ENCODE results near the gene KIF2C. TPM values are rescaled to one million over a fixed set of nuclear protein-coding genes. Genes with fewer than 3 reads are reported as not detected.

KIF2C gene
- total and polyA plus RNA-seq, 9 of the 15 experiments (the other 6 are each of a cell fraction or from before 2014, with no cell fraction given), result 84.9 to 226 (median 169) TPM

DNA sequence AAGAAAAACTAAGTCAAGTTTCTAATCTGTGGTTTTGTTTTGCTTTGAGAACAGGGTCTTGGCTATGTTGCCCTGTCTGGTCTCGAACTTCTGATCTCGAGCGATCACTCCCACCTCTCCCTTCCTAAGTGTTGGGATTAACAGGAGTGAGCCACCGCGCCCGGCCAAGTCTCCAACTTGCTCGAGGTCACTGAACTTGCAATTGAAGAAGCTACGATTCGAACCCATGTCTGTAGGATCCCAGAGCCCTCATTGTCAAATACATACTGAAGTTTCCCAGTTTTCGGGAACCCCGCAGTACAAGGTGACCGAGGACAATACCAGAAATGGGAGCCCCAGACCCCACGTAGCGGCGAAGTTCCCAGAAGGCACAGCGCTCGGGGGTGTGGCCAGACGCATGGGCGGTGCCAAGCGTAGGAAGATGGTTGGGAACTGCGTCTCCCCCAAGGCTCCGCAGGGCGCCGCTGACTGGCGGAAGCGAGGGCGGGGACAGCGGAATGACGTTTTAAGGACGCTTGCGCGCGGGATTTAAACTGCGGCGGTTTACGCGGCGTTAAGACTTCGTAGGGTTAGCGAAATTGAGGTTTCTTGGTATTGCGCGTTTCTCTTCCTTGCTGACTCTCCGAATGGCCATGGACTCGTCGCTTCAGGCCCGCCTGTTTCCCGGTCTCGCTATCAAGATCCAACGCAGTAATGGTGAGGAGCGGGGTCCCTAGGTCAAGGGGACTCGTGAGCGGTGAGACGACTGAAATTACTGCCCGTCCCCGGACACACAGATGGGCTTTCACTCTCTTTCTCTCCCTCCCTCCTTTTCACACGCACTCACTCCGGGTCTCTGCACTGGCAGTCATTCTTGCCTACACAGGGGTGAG, at the start of gene KIF2C (continued):
- TF ChIP-seq MEF2D (tag; conservative IDR thresholded peaks at IDR 0.05; ENCODE audit: low read depth), result no peak
- TF ChIP-seq, protein P1, sequence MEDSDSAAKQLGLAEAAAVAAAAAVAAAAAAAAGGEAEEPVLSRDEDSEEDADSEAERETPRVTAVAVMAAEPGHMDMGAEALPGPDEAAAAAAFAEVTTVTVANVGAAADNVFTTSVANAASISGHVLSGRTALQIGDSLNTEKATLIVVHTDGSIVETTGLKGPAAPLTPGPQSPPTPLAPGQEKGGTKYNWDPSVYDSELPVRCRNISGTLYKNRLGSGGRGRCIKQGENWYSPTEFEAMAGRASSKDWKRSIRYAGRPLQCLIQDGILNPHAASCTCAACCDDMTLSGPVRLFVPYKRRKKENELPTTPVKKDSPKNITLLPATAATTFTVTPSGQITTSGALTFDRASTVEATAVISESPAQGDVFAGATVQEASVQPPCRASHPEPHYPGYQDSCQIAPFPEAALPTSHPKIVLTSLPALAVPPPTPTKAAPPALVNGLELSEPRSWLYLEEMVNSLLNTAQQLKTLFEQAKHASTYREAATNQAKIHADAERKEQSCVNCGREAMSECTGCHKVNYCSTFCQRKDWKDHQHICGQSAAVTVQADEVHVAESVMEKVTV (CRISPR knock-in tag; IDR thresholded peaks at IDR 0.05), result no peak
- 0 out of 2 replicates have a peak, but pooled peaks have one; percentile 55 for TF ChIP-seq MIER1 (IDR thresholded peaks at IDR 0.05; ENCODE audit: low read depth)
- TF ChIP-seq, protein P2, sequence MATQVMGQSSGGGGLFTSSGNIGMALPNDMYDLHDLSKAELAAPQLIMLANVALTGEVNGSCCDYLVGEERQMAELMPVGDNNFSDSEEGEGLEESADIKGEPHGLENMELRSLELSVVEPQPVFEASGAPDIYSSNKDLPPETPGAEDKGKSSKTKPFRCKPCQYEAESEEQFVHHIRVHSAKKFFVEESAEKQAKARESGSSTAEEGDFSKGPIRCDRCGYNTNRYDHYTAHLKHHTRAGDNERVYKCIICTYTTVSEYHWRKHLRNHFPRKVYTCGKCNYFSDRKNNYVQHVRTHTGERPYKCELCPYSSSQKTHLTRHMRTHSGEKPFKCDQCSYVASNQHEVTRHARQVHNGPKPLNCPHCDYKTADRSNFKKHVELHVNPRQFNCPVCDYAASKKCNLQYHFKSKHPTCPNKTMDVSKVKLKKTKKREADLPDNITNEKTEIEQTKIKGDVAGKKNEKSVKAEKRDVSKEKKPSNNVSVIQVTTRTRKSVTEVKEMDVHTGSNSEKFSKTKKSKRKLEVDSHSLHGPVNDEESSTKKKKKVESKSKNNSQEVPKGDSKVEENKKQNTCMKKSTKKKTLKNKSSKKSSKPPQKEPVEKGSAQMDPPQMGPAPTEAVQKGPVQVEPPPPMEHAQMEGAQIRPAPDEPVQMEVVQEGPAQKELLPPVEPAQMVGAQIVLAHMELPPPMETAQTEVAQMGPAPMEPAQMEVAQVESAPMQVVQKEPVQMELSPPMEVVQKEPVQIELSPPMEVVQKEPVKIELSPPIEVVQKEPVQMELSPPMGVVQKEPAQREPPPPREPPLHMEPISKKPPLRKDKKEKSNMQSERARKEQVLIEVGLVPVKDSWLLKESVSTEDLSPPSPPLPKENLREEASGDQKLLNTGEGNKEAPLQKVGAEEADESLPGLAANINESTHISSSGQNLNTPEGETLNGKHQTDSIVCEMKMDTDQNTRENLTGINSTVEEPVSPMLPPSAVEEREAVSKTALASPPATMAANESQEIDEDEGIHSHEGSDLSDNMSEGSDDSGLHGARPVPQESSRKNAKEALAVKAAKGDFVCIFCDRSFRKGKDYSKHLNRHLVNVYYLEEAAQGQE (IDR thresholded peaks at IDR 0.05; ENCODE audit: borderline replicate concordance), result peak; percentile 45; the same call in 1 of the 2 replicates
- TF ChIP-seq, protein P2 (CRISPR knock-in tag; IDR thresholded peaks at IDR 0.05; ENCODE audit: low read depth), result no peak
- no peak for TF ChIP-seq NR2F6 (CRISPR knock-in tag; IDR thresholded peaks at IDR 0.05)
- TF ChIP-seq, protein P3, sequence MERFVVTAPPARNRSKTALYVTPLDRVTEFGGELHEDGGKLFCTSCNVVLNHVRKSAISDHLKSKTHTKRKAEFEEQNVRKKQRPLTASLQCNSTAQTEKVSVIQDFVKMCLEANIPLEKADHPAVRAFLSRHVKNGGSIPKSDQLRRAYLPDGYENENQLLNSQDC (CRISPR knock-in tag; IDR thresholded peaks at IDR 0.05), result 0 out of 2 replicates have a peak, but pooled peaks have one; percentile 59
- TF ChIP-seq, protein P4, sequence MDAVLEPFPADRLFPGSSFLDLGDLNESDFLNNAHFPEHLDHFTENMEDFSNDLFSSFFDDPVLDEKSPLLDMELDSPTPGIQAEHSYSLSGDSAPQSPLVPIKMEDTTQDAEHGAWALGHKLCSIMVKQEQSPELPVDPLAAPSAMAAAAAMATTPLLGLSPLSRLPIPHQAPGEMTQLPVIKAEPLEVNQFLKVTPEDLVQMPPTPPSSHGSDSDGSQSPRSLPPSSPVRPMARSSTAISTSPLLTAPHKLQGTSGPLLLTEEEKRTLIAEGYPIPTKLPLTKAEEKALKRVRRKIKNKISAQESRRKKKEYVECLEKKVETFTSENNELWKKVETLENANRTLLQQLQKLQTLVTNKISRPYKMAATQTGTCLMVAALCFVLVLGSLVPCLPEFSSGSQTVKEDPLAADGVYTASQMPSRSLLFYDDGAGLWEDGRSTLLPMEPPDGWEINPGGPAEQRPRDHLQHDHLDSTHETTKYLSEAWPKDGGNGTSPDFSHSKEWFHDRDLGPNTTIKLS (IDR thresholded peaks at IDR 0.05; ENCODE audit: borderline replicate concordance, low read depth), result 0 out of 2 replicates have a peak, but pooled peaks have one; percentile 45
- TF ChIP-seq, protein P5, sequence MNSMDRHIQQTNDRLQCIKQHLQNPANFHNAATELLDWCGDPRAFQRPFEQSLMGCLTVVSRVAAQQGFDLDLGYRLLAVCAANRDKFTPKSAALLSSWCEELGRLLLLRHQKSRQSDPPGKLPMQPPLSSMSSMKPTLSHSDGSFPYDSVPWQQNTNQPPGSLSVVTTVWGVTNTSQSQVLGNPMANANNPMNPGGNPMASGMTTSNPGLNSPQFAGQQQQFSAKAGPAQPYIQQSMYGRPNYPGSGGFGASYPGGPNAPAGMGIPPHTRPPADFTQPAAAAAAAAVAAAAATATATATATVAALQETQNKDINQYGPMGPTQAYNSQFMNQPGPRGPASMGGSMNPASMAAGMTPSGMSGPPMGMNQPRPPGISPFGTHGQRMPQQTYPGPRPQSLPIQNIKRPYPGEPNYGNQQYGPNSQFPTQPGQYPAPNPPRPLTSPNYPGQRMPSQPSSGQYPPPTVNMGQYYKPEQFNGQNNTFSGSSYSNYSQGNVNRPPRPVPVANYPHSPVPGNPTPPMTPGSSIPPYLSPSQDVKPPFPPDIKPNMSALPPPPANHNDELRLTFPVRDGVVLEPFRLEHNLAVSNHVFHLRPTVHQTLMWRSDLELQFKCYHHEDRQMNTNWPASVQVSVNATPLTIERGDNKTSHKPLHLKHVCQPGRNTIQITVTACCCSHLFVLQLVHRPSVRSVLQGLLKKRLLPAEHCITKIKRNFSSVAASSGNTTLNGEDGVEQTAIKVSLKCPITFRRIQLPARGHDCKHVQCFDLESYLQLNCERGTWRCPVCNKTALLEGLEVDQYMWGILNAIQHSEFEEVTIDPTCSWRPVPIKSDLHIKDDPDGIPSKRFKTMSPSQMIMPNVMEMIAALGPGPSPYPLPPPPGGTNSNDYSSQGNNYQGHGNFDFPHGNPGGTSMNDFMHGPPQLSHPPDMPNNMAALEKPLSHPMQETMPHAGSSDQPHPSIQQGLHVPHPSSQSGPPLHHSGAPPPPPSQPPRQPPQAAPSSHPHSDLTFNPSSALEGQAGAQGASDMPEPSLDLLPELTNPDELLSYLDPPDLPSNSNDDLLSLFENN (IDR thresholded peaks at IDR 0.05; ENCODE audit: low read depth in 2 of 2, low read length in 2 of 2), result peak in 1 of 2 experiments; percentile 78; a peak in 1 of 4 replicates
- TF ChIP-seq OTX1 (CRISPR knock-in tag; IDR thresholded peaks at IDR 0.05), result 0 out of 2 replicates have a peak, but pooled peaks have one; percentile 60

Measured in K562 (cell line).